ENCODE results near the gene SCPEP1. TPM values are rescaled to one million over a fixed set of nuclear protein-coding genes. Genes with fewer than 3 reads are reported as not detected.

Gene SCPEP1, protein sequence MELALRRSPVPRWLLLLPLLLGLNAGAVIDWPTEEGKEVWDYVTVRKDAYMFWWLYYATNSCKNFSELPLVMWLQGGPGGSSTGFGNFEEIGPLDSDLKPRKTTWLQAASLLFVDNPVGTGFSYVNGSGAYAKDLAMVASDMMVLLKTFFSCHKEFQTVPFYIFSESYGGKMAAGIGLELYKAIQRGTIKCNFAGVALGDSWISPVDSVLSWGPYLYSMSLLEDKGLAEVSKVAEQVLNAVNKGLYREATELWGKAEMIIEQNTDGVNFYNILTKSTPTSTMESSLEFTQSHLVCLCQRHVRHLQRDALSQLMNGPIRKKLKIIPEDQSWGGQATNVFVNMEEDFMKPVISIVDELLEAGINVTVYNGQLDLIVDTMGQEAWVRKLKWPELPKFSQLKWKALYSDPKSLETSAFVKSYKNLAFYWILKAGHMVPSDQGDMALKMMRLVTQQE
- total RNA-seq = 104 and 120 TPM in 2 replicates

GRCh38 chr17:56977673-56978395, at the start of gene SCPEP1:
Gene SCPEP1 (plus strand): TSS chr17:56978131. CDS start chr17:56978160, 29 bp downstream.

DNA sequence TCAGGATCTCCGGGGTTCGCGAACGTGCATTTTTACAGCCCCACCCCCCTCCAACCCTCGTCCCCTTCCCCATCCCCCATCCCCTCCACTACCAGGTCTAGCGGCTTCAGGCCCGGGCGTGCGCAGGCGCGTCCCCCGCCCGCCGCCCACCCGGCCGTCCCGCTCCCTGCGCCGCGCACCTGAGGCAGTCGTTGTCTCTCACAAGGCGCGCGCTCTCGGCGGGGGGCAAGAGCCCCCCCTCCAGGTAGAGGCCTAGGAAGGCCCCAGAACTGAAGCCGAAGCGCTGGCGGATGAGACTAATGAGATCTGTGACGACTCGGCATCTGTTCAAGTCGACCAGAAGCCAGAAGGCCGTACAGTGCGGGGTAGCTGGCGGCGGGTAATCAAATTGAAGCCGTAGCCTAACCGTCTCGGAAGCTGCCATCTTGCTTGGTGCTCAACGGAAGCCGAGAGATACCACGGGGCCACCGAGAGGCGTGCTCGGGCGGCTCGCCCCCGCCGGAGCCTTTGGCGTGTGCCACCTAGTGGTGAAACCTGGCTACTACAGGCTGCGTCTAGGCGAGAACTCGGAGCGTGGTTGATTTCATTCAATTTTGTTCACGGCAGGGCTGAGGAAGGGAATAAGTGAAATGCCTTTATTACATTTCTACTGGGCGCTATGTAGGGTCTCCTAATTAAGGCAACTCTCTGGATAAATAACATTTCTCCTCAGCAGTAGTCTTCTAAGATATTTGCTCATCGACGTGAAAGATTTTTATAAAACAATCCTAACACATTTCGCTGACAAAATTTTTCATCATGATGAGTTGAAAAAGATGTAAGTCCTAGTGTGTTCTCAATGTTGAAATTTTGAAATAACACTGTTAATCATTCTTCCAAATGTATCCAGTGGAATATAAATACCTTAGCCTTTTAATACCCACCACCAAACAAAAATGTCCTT, 17.1 kb upstream of the SCPEP1 start, which contains the start of gene COIL:
Gene COIL, minus strand, starts transcription at position 455 of the 943 bp plus-strand sequence. Its CDS starts 31 bp downstream, at position 424.

Other genes starting within 250 kb of the SCPEP1 start
- gene C17orf67, start 144.2 kb upstream of the SCPEP1 start, total RNA-seq = 0.31 and 0.39 TPM in 2 replicates
- gene DGKE, start 144.0 kb upstream of the SCPEP1 start, total RNA-seq = 1.5 and 4.3 TPM in 2 replicates
- gene TRIM25, start 64.1 kb upstream of the SCPEP1 start, total RNA-seq = 36.3 and 40.1 TPM in 2 replicates
- 8.1 and 12.0 TPM in 2 replicates for gene COIL, start 17.1 kb upstream of the SCPEP1 start, total RNA-seq
- gene AKAP1, start 107.1 kb downstream of the SCPEP1 start, total RNA-seq = 8.8 and 12.9 TPM in 2 replicates